ENCODE results near the gene CCDC141.

The CCDC141 gene

DNA sequence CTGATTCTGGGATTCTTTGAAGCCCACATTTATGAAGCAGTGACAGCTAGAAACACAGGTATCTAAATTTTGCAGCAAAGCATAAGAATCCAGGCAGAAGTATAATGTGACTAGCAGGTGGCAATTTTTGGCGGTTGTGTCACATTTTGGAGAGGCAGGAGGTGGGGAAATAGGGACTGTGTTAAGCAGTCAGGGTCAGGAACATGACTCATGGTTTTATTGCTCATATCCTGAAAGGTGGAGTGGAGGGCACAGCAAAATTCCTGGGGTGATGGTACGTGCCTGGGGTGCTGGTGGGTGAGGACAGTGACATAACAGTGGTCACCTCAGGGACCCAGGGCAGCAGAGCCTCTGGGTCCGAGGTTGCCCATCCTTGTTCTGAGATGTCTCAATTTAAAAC is 179.2 kb downstream of the CCDC141 start:
- peak; percentile 19 for DNase-seq (ENCODE audit: low spot score)

- no peak for DNase-seq (ENCODE audit: low spot score)
Measured at GRCh38 chr2:178865999-178866398, 183.9 kb downstream of the CCDC141 start.

- peak; percentile 49 for DNase-seq (ENCODE audit: low spot score)
Measured at GRCh38 chr2:178865146-178865936, 184.6 kb downstream of the CCDC141 start.

- peak; percentile 57 for DNase-seq (ENCODE audit: low spot score)
Measured at GRCh38 chr2:178863856-178864620, 185.9 kb downstream of the CCDC141 start.

GRCh38 chr2:178863130-178863855 is 186.6 kb downstream of the CCDC141 start:
- DNase-seq (ENCODE audit: low spot score), result no peak

GRCh38 chr2:178860551-178860950 is 189.4 kb downstream of the CCDC141 start:
- no peak for DNase-seq (ENCODE audit: low spot score)

- DNase-seq (ENCODE audit: low spot score), result no peak
Measured at GRCh38 chr2:178859730-178860129, 190.2 kb downstream of the CCDC141 start.

DNA sequence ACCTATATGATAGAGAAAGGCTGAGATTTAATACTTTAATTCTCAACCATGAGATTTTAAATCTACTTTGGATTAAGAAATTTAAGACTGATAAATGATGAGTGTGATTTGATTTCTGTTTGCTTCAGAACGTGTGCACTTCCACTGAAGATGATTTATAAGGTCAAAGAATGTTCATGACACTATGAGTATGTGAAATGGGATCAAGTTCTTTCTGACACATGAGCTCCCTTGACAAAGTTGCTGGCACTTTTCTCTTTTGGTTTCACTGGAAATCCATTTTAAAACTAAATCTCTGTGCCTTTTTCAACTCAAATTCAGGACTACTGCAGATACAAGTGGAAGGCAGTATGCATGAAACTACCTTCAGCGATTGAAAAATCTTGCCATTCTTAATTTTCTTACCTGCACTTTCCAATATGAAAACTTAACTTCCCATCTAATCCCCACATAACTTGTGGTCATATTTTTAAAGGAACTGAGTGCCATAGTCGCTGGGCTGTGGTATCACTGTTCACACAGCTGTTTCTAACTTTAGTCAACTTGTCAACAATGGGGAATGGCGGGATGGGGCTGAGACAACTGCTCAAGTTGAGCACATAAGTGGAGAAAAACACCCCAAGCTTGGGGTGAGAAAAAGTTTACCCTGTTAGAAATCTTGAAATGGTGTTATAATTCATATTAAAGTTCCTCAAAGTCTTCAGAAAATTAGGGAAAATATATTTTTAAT is 190.9 kb downstream of the CCDC141 start:
- no peak for DNase-seq (ENCODE audit: low spot score)

DNA sequence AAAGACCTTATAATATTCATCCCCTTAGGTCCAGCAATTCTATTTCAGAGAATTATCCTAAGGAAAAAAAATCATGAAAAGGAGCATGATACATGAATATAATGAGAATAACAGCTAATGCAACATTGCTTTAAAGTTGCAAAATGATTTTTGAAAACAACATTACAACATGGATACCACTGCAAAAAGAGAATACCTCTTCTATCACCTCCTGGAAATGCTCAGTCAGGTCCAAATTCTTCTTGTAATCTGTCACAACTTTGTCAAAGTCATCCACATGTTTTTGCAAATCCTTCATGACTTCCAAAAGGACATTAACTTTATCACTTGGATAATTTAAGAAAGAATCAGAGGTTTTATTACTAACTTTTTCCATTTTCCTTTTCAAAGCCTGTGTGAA is 194.8 kb downstream of the CCDC141 start:
- DNase-seq (ENCODE audit: low spot score), result no peak

GRCh38 chr2:178848335-178848734 is 201.6 kb downstream of the CCDC141 start:
- no peak for DNase-seq (ENCODE audit: low spot score)

- DNase-seq (ENCODE audit: low spot score), result peak; percentile 40
Measured at GRCh38 chr2:178846458-178846802, 203.5 kb downstream of the CCDC141 start.

DNA sequence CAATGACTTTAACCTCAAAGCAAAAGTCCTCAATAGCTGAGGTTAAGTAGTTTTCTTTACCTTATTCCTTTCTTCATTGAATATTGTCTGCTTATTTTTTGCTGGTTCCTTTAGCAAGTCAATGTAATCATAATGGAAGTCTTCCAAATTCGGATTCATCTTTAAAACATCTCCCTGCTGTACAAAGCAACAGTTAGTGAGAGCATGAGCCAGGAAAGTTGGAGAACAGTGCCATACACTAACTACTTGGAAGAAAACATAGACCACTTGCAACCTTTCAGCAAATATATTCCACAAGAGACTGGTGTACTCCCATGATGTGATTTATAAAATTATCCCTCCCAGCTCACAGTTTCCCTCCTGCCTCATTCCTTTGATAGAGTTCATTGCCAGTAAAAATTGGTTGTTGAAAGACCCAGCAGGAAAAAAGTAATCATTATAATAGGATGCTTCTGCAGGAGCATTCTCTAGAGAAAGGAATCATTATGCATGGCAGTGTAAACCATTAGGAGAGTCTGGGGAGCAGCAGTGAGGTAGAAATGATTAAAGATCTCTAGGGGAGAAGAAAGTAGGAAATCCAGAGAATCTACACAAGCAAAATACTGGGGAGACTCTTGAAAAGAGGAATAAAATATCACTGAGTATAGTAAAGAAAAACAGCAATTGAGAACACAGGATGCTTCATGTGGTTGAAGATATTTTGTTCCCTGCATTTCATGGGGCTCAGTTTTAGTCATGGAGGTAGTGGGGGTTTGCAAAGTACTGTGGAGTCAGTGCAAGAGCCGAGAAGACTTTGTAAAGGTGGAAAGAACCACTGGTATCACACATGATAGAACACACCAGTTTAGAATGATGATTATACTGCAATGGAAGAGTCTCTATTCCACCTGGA is 204.1 kb downstream of the CCDC141 start:
- DNase-seq (ENCODE audit: low spot score), result peak; percentile 58

- DNase-seq (ENCODE audit: low spot score), result no peak
Measured at GRCh38 chr2:178844701-178845100, 205.2 kb downstream of the CCDC141 start.

DNA sequence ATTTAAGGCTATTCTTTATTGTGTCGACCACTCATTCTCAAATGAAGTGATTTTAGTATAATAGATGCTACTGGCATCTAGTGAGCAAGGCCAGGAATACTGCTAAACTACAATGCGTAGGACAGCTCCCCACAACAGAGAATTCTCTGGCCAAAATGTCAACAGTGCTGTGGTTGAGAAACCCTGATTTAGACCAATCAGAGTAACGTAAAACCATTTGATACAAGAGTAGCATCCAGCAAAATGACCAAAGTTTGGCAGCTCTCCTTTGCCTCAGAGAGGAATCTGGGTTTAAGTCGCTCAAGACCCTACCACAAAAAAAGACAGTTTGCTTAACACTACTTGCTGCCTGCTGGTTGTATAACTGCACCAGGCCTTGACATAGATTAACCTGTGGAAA is 205.7 kb downstream of the CCDC141 start:
- no peak for DNase-seq (ENCODE audit: low spot score)

GRCh38 chr2:178843697-178844096 is 206.2 kb downstream of the CCDC141 start:
- no peak for DNase-seq (ENCODE audit: low spot score)

GRCh38 chr2:178836807-178837206 is 213.1 kb downstream of the CCDC141 start:
- no peak for DNase-seq (ENCODE audit: low spot score)

- no peak for DNase-seq (ENCODE audit: low spot score)
Measured at GRCh38 chr2:178834086-178834485, 215.9 kb downstream of the CCDC141 start.

- DNase-seq (ENCODE audit: low spot score), result no peak
Measured at GRCh38 chr2:178833382-178833781, 216.6 kb downstream of the CCDC141 start.

- no peak for DNase-seq (ENCODE audit: low spot score)
Measured at GRCh38 chr2:178830451-178830850, 219.5 kb downstream of the CCDC141 start.

GRCh38 chr2:178829981-178830380 is 220.0 kb downstream of the CCDC141 start:
- DNase-seq (ENCODE audit: low spot score), result no peak
